Sigmoid colon (tissue), 7 donors: Measurements from ENCODE around the gene GOLGA8N. TPM values are rescaled to one million over a fixed set of nuclear protein-coding genes. Genes with fewer than 3 reads are reported as not detected.
A peak's percentile ranks its signal among the peaks of the same experiment; 100 is the strongest.
"Not testable (repeated sequence)": the region's sequence is repeated elsewhere in the genome, so short reads cannot be mapped to it uniquely, and the experiment has no call there.

Experiments used
- DNase-seq: peaks from one replicate; pipeline ENCODE4 v3.0.0-alpha.2; 2019
- H3K27ac ChIP-seq, 4 donors: fragments of 200-600 bp; sonication (generic); one replicate each; pipeline ENCODE4 v1.5.1; 2016 to 2019; ENCODE audit warnings: mild to moderate bottlenecking in 1 of 4
- H3K27me3 ChIP-seq, 3 donors: fragments of 200-600 bp; sonication (generic); one replicate each; pipeline ENCODE4 v1.5.1; 2019; ENCODE audit warnings: mild to moderate bottlenecking in 1 of 3
- H3K36me3 ChIP-seq, 4 donors: fragments of 200-600 bp; sonication (generic); one replicate each; pipeline ENCODE4 v1.5.1; 2016 to 2019
- H3K4me1 ChIP-seq, 4 donors: fragments of 200-600 bp; sonication (generic); one replicate each; pipeline ENCODE4 v1.5.1; 2017 to 2019
- H3K4me3 ChIP-seq, 4 donors: fragments of 200-600 bp; sonication (generic); one replicate each; pipeline ENCODE4 v1.5.1; 2017 to 2019; ENCODE audit warnings: mild to moderate bottlenecking in 2 of 4, moderate library complexity in 1 of 4
- H3K9me3 ChIP-seq, 4 donors: fragments of 200-600 bp in 3 of 4; sonication (generic) in 3 of 4; one replicate each; pipeline versions ENCODE4 v1.5.1 to v1.6.1; 2013 to 2019
- EP300 ChIP-seq, 4 donors: sonication (generic); formaldehyde crosslinking; IDR thresholded peaks; one replicate each; pipeline ENCODE4 v1.6.1; 2017; ENCODE audit warnings: antibody characterized with exemption in 4 of 4
- POLR2A ChIP-seq, 2 donors: fragments of 450-650 bp; IDR thresholded peaks; one replicate each; pipeline ENCODE4 v1.6.1; 2016; ENCODE audit warnings: antibody characterized with exemption in 2 of 2, mild to moderate bottlenecking in 2 of 2, moderate library complexity in 2 of 2
- POLR2AphosphoS5 ChIP-seq, 4 donors: sonication (generic); formaldehyde crosslinking; IDR thresholded peaks; one replicate each; pipeline ENCODE4 v1.6.1; 2017; ENCODE audit warnings: antibody characterized with exemption in 4 of 4
- WGBS, 2 donors: extraction: QIAGEN DNeasy Blood & Tissue Kit; methylation state at CpG; one replicate each; pipeline ENCODE4 v1.1.7; 2013; 5-methylcytosine and 5-hydroxymethylcytosine counted together
- intact Hi-C: fragments of 100-400 bp; cut with DNase I; formaldehyde crosslinking; loops from one replicate; pipeline ENCODE4 v1.15.1; 2023
- polyA plus RNA-seq, 3 donors: library from polyadenylated mRNA; stranded (reverse); fragments of 200-250 nt; gene quantifications; one replicate each; pipeline ENCODE4 v1.2.3, GENCODE V29; 2013
- total RNA-seq, 4 donors: library from RNA; depleted of rRNA; stranded (reverse); fragments of >200 nt; gene quantifications; one replicate each; pipeline ENCODE4 v1.1.0, GENCODE V29; 2016
- TF ChIP-seq, protein P1 (sequence below), 4 experiments: fragments of 450-650 bp in 3 of 4; fragments of 200-600 bp in 1 of 4; IDR thresholded peaks; one replicate each; pipeline ENCODE4 v1.5.1; 2016 to 2019; ENCODE audit warnings: antibody characterized with exemption in 4 of 4, mild to moderate bottlenecking in 3 of 4, moderate library complexity in 2 of 4
- donor health status: healthy with polysubstance abuse.
- donor health status: Bipolar disorder and iron deficiency.
- donor health status: healthy.

Gene GOLGA8N
- total and polyA plus RNA-seq, 7 donors = 0.46 to 22.7 (median 7.7) TPM

DNA sequence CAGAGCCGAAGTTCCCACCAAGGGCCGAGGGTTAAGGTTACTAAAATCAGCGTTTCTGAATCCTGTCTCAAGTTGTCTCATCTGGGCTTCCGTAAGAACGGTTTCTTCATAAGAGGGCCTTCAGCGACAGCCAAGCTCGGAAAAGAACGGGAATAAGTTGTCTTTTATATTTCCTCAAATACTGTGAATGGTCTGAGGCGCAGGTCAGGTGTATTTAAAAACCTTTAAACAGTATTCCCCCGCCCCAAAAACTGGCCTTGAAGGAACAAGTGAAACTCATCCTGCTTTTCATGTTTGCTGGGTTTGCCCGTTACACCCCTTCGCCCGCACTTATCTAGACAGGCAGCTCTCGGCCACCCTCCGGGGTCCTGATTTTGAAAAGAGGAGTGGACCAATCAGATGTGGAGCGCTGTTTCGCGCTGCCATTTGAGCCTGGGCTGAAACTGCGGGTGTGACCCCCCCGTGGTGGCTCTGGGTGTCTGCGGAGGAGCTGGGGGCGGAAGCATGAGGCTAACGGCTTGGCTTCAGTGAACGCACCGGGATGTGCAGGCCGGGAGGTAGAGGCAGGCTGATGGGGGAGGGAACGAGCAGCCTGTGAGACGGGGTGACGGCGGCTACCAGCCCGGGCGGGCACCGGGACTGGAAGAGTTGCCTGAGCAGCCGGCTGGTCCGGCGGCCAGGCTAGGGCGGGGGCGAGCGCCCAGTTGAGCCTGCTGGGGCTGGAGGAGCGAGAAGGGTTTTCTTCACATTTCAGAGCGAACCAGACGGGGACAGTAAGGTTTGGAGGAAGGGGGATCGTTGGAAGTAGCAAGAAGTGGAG, 22.0 kb downstream of the GOLGA8N start, which contains the start of gene ARHGAP11A:
ARHGAP11A (plus strand) TSS at position 454 of the 820 bp plus-strand sequence. CDS start 708 bp downstream, outside the sequence.
- H3K27ac ChIP-seq = peak within 1 kb of the TSS; percentile 73 to 81 (median 74)
- H3K4me1 ChIP-seq = peaks cover 0 to 10% (median 8%) of the 10 kb centered on the region in 4 donors
- 0% methylated on average over 31 to 33 of the region's 43 CpGs for WGBS, 2 donors
- peak within 1 kb of the TSS; percentile 30 to 53 (median 48) for H3K4me3 ChIP-seq
- TF ChIP-seq POLR2AphosphoS5 (IDR thresholded peaks at IDR 0.05) = peak in 2 of 4 donors; percentile 38 to 57
- H3K9me3 ChIP-seq, H3K36me3 ChIP-seq, H3K27me3 ChIP-seq, intact Hi-C loops: not testable (repeated sequence)
- peak; percentile 81 for DNase-seq

DNA sequence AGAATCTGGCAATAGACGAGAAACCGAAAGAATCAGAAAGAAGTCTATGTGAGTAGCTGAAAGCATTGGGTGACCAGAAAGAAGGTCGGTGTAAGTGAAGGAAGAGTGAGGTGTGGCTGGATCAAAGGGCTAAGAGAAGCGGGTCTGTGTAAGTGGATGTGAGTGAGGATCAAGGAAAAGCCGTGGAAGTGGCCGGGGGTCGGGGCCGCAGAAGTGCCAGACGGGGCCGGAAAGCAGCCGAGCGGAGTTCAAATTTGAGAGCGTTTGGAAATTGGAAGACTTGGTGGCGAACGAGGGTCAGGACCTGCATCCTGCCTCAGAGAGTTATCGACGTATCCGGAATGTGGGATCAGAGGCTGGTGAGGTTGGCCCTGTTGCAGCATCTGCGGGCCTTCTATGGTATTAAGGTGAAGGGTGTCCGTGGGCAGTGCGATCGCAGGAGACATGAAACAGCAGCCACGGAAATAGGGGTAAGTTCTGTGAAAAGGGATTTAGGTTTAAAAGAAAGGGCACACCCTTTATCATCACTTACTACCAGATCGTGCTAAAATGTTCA, 22.7 kb downstream of the GOLGA8N start:
- H3K36me3 ChIP-seq, DNase-seq, H3K9me3 ChIP-seq, intact Hi-C loops, H3K27me3 ChIP-seq: not testable (repeated sequence)
- Histone ChIP-seq H3K27ac (peak overlapping the region in 1 of 4 donors; percentile 81), H3K4me1 (peaks cover 0 to 10% (median 8%) of the 10 kb centered on the region in 4 donors), H3K4me3 (peak overlapping the region; percentile 30 to 53 (median 48))
- WGBS, 2 donors = 0 to 1% methylated on average over 18 to 19 of the region's 24 CpGs

- Histone ChIP-seq H3K9me3 (no peaks in the 10 kb centered on the region), H3K4me1 (no peaks in the 10 kb centered on the region), H3K27ac (no peak overlapping the region), H3K27me3 (peaks cover 0 to 10% (median 0%) of the 10 kb centered on the region in 3 donors), H3K4me3 (no peak overlapping the region), H3K36me3 (no peaks in the 10 kb centered on the region)
- no peak for DNase-seq
- 88 to 94% methylated on average over 3 of the region's 3 CpGs for WGBS, 2 donors
- TF ChIP-seq, protein P1, sequence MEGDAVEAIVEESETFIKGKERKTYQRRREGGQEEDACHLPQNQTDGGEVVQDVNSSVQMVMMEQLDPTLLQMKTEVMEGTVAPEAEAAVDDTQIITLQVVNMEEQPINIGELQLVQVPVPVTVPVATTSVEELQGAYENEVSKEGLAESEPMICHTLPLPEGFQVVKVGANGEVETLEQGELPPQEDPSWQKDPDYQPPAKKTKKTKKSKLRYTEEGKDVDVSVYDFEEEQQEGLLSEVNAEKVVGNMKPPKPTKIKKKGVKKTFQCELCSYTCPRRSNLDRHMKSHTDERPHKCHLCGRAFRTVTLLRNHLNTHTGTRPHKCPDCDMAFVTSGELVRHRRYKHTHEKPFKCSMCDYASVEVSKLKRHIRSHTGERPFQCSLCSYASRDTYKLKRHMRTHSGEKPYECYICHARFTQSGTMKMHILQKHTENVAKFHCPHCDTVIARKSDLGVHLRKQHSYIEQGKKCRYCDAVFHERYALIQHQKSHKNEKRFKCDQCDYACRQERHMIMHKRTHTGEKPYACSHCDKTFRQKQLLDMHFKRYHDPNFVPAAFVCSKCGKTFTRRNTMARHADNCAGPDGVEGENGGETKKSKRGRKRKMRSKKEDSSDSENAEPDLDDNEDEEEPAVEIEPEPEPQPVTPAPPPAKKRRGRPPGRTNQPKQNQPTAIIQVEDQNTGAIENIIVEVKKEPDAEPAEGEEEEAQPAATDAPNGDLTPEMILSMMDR (IDR thresholded peaks at IDR 0.05) = no peak
- TF ChIP-seq EP300 (IDR thresholded peaks at IDR 0.05) = no peak
- no peak for TF ChIP-seq POLR2A (IDR thresholded peaks at IDR 0.05)
- no peak for TF ChIP-seq POLR2AphosphoS5 (IDR thresholded peaks at IDR 0.05)
- intact Hi-C loops = no loop called here
These were observed 43.2 kb downstream of the GOLGA8N start for GRCh38 chr15:32636410-32636809.

GRCh38 chr15:32636908-32637567, 43.8 kb downstream of the GOLGA8N start:
- Histone ChIP-seq H3K27ac (no peak overlapping the region), H3K9me3 (no peaks in the 10 kb centered on the region), H3K4me3 (no peak overlapping the region), H3K27me3 (peaks cover 0 to 16% (median 0%) of the 10 kb centered on the region in 3 donors), H3K36me3 (no peaks in the 10 kb centered on the region), H3K4me1 (no peaks in the 10 kb centered on the region)
- 92 to 96% methylated on average over 8 of the region's 8 CpGs for WGBS, 2 donors
- TF ChIP-seq, protein P1 (IDR thresholded peaks at IDR 0.05) = no peak
- no peak for TF ChIP-seq POLR2AphosphoS5 (IDR thresholded peaks at IDR 0.05)
- no peak for TF ChIP-seq POLR2A (IDR thresholded peaks at IDR 0.05)
- no peak for TF ChIP-seq EP300 (IDR thresholded peaks at IDR 0.05)
- intact Hi-C loops = no loop called here
- no peak for DNase-seq

GRCh38 chr15:32637704-32638103, 44.4 kb downstream of the GOLGA8N start:
- Histone ChIP-seq H3K4me3 (no peak overlapping the region), H3K9me3 (no peaks in the 10 kb centered on the region), H3K27me3 (peaks cover 0 to 21% (median 0%) of the 10 kb centered on the region in 3 donors), H3K27ac (no peak overlapping the region), H3K36me3 (no peaks in the 10 kb centered on the region), H3K4me1 (no peaks in the 10 kb centered on the region)
- no peak for DNase-seq
- TF ChIP-seq EP300 (IDR thresholded peaks at IDR 0.05) = no peak
- intact Hi-C loops = no loop called here
- WGBS, 2 donors = 97% methylated on average over 1 of the region's 1 CpG

DNA sequence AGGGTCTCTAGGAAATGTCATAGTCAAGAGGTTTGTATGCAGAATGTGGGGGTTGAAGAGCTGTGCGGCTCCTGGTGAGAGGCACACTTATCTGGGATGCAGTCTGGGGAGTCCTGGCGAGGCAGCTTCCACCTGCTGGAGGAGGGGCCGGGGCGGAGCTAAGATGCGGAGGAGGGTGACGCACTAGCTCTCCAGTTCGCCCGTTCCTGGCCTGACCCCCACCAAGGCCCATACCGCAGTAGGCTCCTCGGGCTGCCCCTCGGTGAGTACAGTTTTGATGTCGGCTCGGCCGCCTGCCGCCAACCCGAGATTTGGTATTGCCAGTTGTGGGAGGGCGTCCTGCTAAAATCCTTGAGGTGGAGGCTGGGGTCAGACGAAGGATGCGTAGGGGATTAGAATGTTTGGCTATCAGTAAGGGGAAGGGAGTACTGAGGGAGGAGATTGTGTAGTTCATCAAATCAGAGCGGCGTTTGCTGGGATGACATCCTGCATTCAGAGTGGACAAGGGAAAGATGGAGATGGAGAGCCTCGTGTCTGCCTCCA, 48.3 kb downstream of the GOLGA8N start, which contains the start of gene SCG5:
SCG5 (plus strand) TSS at position 194 of the 543 bp plus-strand sequence. CDS start 1,883 bp downstream, outside the sequence.
- Histone ChIP-seq H3K4me3 (peak within 1 kb of the TSS in 1 of 4 donors; percentile 4), H3K27me3 (peaks cover 0 to 32% (median 0%) of the 10 kb centered on the region in 3 donors), H3K36me3 (no peaks in the 10 kb centered on the region), H3K9me3 (no peaks in the 10 kb centered on the region), H3K27ac (no peak within 1 kb of the TSS), H3K4me1 (no peaks in the 10 kb centered on the region)
- no peak for TF ChIP-seq EP300 (IDR thresholded peaks at IDR 0.05)
- TF ChIP-seq POLR2A (IDR thresholded peaks at IDR 0.05) = no peak
- TF ChIP-seq POLR2AphosphoS5 (IDR thresholded peaks at IDR 0.05) = no peak
- TF ChIP-seq, protein P1 (IDR thresholded peaks at IDR 0.05) = no peak
- DNase-seq = no peak
- intact Hi-C loops = no loop called here
- 14 to 33% methylated on average over 22 of the region's 22 CpGs for WGBS, 2 donors
